Measurements from ENCODE around the gene ANO4.

Gene ANO4

GRCh38 chr12:100995201-100995600, 200.6 kb downstream of the ANO4 start:
- no peak for DNase-seq

DNA sequence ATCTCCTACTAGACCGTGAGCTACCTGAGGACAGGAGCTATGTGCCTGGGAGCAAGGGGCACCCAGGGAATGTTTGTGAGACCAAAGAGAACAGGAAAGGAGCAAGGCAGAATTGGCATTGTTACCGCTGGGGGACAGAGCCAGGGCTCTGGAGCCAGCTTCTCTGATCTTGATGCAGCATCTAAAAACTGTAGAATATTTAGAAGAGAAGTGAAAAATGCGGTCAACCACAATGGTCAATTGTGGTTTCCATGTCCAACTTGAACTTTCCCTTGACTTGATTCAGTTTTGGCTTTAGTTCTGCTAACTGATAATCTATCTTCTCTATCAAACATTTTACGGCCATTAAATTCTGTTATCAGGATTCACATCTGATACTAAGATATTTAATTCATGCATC, 201.2 kb downstream of the ANO4 start:
- no peak for DNase-seq

DNA sequence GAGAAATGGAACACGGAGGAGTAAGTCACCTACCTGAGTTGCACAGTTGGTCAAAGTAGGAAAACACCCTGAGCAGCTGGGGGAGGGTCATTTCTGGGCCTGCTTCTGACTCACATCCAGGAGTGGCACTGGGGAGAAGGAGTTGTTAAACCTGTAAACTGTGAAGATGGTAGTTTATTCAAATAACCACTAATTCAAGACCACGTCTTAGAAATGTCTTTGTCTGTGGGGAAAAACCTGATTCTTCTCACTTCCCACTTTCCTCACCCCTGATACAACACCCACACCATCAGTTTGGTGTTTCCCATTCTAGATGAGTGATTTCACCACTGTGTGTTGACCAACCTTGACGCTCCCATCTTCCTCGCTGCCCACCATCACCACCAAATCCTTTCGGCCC, 207.1 kb downstream of the ANO4 start:
- no peak for DNase-seq

DNA sequence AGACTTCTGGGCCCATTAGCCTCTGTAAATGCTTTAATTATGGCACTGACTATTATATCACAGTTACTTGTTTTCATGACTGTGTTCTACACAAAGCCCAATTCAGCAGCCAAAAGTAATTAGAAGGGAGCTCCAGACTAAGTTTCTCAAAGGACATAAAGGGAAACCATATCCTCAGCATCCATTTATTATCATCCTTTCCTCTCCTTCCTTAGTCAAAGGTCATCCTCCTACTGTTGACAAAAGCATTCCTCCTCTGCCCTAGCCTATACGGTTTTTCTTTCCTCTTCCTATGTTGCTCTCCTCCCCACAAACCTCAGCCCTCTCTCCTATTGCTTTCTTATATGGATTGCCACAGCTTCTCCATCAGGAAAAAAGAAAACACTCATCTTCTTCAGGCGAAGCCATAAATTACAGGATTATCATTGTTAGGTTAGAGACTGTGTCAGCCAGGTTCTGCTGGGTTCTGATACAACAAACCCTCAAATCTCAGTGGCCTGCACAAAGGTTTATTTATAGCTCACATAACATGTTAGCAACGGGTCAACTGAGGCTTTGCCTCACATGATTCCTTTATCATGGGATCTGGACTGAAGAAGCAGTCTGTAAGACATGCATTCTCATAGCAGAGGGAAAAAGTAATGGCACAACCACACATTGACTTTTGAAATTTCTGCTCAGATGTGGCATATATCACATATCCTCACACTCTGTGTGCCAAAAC, 208.3 kb downstream of the ANO4 start:
- DNase-seq, result no peak

- no peak for DNase-seq
Measured at GRCh38 chr12:101004898-101005297, 210.3 kb downstream of the ANO4 start.

DNA sequence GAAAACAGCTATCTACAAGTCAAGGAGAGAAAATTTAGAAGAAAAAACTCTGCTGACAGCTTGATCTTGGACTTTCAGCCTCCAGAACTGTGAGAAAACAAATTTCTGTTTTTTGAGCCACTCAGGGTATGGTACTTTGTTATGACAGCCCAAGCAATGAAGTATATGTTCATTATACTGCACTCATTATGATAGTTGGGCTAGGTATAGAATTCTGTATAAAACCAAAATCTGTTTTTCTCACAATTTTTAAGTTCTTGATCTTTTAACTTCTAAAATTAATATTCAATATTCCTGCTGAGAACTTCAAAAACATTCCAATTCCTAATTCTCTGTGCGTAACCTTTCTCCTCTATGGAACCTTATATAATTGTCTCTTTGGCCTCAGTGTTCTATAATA, 214.7 kb downstream of the ANO4 start:
- no peak for DNase-seq

DNA sequence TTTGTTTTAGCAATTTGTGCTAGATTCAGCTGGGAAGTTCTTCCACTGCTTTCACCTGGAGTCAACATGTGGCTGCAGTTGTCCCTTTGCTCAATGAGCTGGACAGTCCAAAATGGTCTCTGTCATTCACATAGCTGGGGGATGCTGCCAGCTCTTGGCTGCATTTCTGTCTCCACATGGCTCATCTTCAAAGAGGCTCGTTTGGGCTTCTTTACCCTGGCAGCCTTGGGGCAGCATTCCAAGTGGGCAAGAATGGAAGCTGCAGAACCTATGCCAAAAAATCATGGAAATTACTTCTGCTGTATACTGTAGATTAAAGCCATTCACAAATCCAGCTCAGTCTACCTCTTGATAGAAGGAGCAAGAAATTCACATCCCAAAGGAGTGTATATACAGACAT, 216.3 kb downstream of the ANO4 start:
- DNase-seq, result no peak

DNA sequence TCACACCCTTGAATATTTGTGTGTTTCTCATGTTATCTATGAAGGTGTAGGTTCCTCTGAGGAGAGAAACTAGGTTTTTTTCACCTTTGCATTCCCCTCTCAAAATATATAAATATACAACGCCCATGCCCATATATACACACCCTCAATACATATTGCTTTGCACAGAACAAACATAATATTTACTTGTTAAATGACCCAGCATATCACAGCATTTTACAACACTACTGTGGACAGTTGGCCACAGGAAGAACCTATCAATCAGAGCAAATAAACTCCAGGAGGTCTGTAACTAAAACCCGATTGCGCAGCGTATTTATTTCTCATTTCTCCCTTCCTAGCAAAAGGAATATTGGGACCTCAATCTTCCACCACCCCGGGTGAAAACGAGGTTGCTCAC, 219.4 kb downstream of the ANO4 start:
- DNase-seq, result no peak

GRCh38 chr12:101015044-101015443, 220.5 kb downstream of the ANO4 start:
- DNase-seq, result no peak

GRCh38 chr12:101018540-101018939, 224.0 kb downstream of the ANO4 start:
- no peak for DNase-seq

- no peak for DNase-seq
Measured at GRCh38 chr12:101019201-101019600, 224.6 kb downstream of the ANO4 start.

- no peak for DNase-seq
Measured at GRCh38 chr12:101019667-101020066, 225.1 kb downstream of the ANO4 start.

DNA sequence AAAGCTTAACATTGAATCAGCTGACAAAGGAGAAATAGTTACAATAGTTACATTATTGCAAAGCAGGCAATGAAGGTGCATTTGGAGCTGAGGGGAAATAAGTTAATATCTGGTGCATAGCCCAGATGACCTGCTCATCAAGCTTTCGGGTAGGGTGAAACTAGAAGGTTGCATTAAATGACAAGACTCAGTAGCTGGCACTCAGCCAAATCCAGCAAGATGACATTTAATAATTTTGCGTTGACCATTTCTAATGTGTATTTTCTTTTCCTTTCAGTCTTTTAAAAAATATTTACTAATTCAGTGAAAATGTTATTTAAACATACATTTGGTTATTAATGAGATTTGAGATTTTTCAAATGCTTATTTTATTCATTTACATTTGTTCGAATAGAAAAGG, 226.9 kb downstream of the ANO4 start:
- DNase-seq, result no peak

DNA sequence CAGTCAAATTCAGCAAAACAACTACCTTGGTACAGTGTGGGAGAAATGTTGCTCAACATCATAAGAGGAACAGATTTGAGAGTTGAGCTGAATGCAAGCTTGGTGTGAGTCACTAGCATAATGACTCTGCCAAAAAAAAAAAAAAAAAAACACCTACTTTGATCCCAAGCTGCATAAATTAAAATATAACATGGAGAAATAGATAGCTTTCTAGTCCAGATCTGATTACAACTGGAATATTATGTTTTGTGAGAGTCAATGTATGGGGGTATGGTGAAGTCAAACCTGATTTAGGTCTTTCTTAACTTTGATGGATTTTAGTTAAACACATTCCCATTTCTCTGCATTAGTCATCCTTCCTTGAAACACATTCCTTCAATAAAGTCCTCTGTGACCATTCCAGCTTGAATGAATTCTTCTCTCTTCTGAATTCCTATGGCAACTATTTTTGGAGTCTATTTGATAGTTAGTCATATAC, 227.4 kb downstream of the ANO4 start:
- DNase-seq, result no peak

- no peak for DNase-seq
Measured at GRCh38 chr12:101027200-101027599, 232.6 kb downstream of the ANO4 start.

DNA sequence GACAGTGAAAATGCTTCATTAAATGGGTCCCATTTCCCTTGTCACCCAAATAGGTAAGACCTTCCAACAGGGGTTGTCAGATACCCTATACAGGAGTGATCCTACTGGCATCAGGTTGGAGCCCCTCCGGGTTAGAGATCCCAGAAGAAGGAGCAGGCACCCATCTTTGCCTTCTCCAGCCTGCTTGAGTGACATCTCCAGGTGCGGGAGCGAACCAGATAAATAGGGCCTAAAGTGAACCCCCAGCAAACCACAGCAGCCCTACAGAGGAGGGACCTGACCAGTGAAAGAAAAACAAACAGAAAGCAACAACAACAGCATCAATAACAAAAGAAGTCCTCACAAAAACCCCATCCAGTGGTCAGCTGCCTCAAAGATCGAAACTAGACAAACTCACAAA, 233.2 kb downstream of the ANO4 start:
- no peak for DNase-seq

DNA sequence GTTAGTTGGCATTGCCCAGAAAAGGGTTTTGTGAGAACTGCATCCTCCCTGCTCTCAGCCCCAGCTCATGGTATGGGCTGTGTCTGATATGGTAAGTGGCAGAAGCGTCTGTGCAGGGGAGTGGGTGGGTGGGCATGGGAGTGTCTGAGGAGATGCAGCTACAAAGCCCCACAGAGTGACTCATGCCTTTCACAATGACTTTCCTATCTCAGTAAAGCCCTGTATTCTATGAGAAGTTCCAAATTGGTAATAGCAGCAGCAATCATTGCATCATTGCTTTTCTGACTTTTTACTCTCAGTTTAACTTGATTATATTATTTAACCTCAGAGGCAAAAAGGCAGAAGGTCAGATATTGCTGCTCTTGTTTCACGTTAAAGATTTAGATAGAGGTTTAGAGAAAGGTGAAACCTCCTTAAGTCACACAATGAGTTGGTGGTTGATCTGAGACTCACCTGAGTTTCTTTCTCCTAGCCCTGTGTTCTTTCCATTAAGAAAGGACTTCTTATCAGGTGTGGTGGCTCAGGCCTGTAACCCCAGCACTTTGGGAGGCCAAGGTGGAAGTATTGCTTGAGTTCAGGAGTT, 243.8 kb downstream of the ANO4 start:
- no peak for DNase-seq

DNA sequence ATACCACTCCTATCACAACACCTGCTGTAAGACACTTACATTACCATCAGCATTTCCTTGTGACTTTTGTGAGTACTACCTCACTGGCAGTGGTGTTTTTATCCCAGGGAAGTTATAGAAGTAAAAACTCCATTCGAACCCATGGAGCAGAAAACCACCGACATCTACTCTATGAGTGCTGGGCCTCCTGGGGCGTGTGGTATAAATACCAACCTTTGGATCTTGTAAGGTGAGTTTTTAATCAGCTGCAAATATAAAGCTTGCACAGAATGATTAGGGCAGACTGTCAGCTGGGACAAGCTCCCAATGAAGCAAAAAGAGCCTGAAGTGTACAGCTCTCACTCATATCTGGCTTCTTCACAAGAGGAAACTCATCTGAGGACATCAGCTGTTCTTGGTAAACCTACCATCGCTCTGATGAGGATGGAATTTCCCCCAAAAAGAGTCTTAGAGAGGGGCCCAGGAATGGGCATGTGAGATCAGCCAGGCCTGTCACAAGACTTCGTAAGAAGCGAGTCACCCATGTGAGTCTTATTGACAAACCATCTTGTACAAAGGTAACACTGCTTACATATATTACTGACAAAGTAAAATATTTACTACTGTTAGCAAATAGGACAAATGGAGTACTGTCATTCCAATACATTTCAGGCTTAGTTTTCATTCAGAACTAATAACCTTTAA, 245.4 kb downstream of the ANO4 start:
- DNase-seq, result no peak

DNA sequence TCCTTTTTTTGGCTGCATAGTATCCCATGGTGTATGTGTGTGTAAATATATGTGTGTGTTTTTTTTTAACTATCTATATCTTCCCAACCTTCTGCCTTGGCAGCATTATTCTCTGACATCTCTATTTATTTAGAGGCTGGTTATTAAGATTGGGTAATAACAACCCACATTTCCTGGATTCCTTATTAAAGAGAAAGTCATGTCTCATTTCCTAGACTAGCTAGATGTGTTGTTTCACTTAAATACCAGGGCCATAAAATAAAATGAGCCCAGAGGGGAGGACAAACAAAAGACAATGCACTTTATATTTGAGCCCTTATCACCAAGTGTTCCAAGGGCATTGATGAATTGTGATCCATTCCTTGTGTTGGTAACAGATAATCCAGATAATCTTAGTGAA, 246.4 kb downstream of the ANO4 start:
- no peak for DNase-seq

- no peak for DNase-seq
Measured at GRCh38 chr12:101042211-101042610, 247.6 kb downstream of the ANO4 start.

DNA sequence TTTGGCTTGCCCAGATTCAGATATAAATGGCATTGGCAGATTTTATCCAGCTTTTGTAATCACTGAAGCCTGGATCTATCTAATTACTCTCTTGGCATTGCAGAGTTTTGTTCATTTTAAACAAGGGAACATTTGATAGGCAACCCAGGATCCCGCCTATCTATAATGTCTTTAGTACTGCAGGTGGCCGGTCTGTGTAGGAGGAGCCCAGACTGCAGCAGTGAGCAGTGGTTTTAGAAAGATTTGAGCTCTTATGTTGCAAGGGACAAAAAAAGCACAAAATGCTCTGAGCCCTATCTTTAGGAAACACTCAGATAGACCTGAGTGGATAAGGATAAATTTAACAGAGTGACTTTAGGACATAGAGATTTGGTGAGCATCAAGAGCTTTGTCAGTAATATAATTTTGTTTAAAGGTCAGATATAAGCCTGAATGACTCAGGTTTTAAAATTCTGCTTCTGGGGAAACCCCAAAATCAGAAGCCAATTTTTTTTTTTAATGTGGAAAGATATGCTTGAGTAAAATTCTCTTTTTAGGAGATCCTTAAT, 250.0 kb downstream of the ANO4 start:
- no peak for DNase-seq

GRCh38 chr12:101045486-101046464, 251.2 kb downstream of the ANO4 start:
- DNase-seq, result no peak

- DNase-seq, result no peak
Measured at GRCh38 chr12:101047652-101048051, 253.1 kb downstream of the ANO4 start.
